Parathyroid adenoma (tissue), 2 donors: Measurements from ENCODE around the gene ZNF18.

Experiments
- H2AFZ ChIP-seq: fragments of 300-600 bp; sonication (generic); one replicate; pipeline ENCODE4 v1.7.0; 2017; ENCODE audit warnings: antibody characterized with exemption, mild to moderate bottlenecking
- H3K27ac ChIP-seq: fragments of 300-600 bp; sonication (generic); one replicate; pipeline ENCODE4 v1.7.0; 2017
- H3K27me3 ChIP-seq: fragments of 300-600 bp; sonication (generic); one replicate; pipeline ENCODE4 v1.7.0; 2017; ENCODE audit warnings: low read length; ENCODE audit not compliant: control insufficient read depth, insufficient read depth
- H3K36me3 ChIP-seq: fragments of 300-600 bp; sonication (generic); one replicate; pipeline ENCODE4 v1.7.0; 2017; ENCODE audit warnings: low read length; ENCODE audit not compliant: control insufficient read depth, insufficient read depth
- H3K4me1 ChIP-seq: fragments of 300-600 bp; sonication (generic); one replicate; pipeline ENCODE4 v1.7.0; 2017; ENCODE audit warnings: control low read depth
- H3K4me2 ChIP-seq: fragments of 300-600 bp; sonication (generic); one replicate; pipeline ENCODE4 v1.7.0; 2017; ENCODE audit warnings: low read length
- H3K4me3 ChIP-seq: fragments of 300-600 bp; sonication (generic); one replicate; pipeline ENCODE4 v1.7.0; 2017; ENCODE audit warnings: low read depth, low read length
- H3K79me2 ChIP-seq: fragments of 300-600 bp; sonication (generic); one replicate; pipeline ENCODE4 v1.7.0; 2017; ENCODE audit warnings: control low read depth
- H3K9ac ChIP-seq: fragments of 300-600 bp; sonication (generic); one replicate; pipeline ENCODE4 v1.7.0; 2017; ENCODE audit warnings: mild to moderate bottlenecking
- H3K9me3 ChIP-seq: fragments of 300-600 bp; sonication (generic); one replicate; pipeline ENCODE4 v1.7.0; 2017; ENCODE audit warnings: low read length; ENCODE audit not compliant: control insufficient read depth
- CTCF ChIP-seq: fragments of 300-600 bp; sonication (generic); IDR thresholded peaks from one replicate; pipeline ENCODE4 v1.7.0; 2017; ENCODE audit warnings: antibody characterized with exemption, mild to moderate bottlenecking
- donor health status: primary hyperparathyroidism.

The ZNF18 gene

DNA sequence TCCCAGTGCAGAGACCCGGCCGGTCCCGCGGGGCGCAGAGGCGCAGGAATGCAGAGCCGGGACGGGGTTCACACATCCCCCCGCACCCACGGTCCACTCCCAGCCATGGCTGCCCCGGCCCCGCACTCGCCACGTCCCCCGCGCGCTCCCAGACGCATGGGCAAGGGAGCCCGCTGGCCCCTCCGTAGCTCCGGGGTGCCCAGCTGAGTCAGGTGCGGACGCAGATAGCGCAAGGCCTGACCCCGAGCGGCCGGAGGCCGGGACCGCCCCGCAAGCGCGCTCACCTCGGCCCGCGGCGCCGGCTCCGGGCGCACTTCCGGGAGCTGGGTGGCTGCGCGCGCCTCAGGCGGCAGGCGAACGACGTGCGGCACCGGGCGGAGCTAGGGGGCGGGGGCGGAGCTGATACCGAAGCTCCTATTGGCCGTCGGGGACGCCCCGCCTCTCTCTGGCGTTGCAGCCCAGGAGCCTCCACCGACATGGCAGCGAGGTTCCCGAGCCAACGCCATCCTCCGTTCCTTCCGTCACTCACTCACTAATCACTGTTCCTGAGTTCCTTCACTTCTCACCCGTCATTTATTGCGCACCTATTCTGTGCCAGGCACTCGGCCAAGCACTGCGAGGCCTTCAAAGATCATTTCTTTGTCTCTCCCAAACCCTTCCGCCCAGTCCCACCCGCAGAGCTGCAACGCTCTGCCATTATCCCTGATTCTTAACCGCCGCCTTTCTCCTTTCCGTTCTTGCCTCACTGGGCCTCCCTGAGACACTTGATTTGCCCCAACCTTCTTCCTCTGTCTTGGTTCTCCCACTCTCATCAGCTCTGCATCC is at the start of gene ZNF18:
TSS of gene ZNF18 (minus strand) at position 329 of the 825 bp plus-strand sequence. CDS start 4,646 bp downstream, outside the sequence.
- TF ChIP-seq CTCF = no peak
- H2AFZ ChIP-seq = peak within 1 kb of the TSS; percentile 99
- H3K4me1 ChIP-seq = no peaks in the 10 kb centered on the region
- peak within 1 kb of the TSS; percentile 89 for H3K4me2 ChIP-seq
- H3K79me2 ChIP-seq = no peaks in the 10 kb centered on the region
- peak within 1 kb of the TSS; percentile 56 for H3K9ac ChIP-seq
- peak within 1 kb of the TSS; percentile 78 for H3K27ac ChIP-seq
- H3K36me3 ChIP-seq = no peaks in the 10 kb centered on the region
- no peaks in the 10 kb centered on the region for H3K9me3 ChIP-seq
- H3K4me3 ChIP-seq = peak within 1 kb of the TSS; percentile 90
- H3K27me3 ChIP-seq = no peaks in the 10 kb centered on the region

- H3K36me3 ChIP-seq = no peaks in the 10 kb centered on the region
- H3K79me2 ChIP-seq = peaks cover 40% of the 10 kb centered on the region
- no peak overlapping the region for H2AFZ ChIP-seq
- no peak overlapping the region for H3K27ac ChIP-seq
- no peak for TF ChIP-seq CTCF
- H3K4me2 ChIP-seq = no peak overlapping the region
- H3K9ac ChIP-seq = no peak overlapping the region
- no peak overlapping the region for H3K4me3 ChIP-seq
- H3K4me1 ChIP-seq = peaks cover 14% of the 10 kb centered on the region
- no peaks in the 10 kb centered on the region for H3K27me3 ChIP-seq
- no peaks in the 10 kb centered on the region for H3K9me3 ChIP-seq
Observed at GRCh38 chr17:12046786-12047185, 49.5 kb upstream of the ZNF18 start.

- H3K9ac ChIP-seq = no peak overlapping the region
- H3K4me3 ChIP-seq = no peak overlapping the region
- no peak overlapping the region for H3K4me2 ChIP-seq
- no peaks in the 10 kb centered on the region for H3K9me3 ChIP-seq
- peaks cover 20% of the 10 kb centered on the region for H3K4me1 ChIP-seq
- no peak overlapping the region for H3K27ac ChIP-seq
- no peak overlapping the region for H2AFZ ChIP-seq
- no peaks in the 10 kb centered on the region for H3K36me3 ChIP-seq
- H3K79me2 ChIP-seq = peaks cover 59% of the 10 kb centered on the region
- no peak for TF ChIP-seq CTCF
- H3K27me3 ChIP-seq = no peaks in the 10 kb centered on the region
Observed at GRCh38 chr17:12043702-12044101, 46.4 kb upstream of the ZNF18 start.

DNA sequence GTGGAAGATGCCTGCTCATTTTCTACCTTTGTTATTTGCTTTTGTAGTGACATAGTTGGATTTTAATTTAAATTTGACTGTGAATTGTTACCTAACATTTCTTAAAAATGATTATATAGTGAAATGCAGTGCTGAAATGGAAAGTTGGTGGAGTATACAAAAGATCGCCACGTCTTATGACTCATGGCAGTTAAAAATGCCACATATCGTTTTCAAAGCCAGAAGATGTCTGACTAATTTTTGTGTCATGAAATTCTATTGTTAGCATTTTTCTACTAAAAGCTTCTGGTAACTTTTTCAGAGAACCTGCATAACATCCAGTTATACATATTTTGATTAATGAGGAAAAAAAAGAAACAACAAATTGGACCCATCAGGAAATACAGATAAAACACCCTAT is 44.0 kb upstream of the ZNF18 start:
- Histone ChIP-seq H3K9me3 (no peaks in the 10 kb centered on the region), H2AFZ (no peak overlapping the region), H3K4me1 (peaks cover 9% of the 10 kb centered on the region), H3K79me2 (peaks cover 60% of the 10 kb centered on the region), H3K4me3 (no peak overlapping the region), H3K9ac (no peak overlapping the region), H3K4me2 (no peak overlapping the region), H3K27ac (no peak overlapping the region), H3K27me3 (no peaks in the 10 kb centered on the region), H3K36me3 (no peaks in the 10 kb centered on the region)
- no peak for TF ChIP-seq CTCF

GRCh38 chr17:12040478-12040877 is 43.2 kb upstream of the ZNF18 start:
- Histone ChIP-seq H3K9me3 (no peaks in the 10 kb centered on the region), H3K9ac (no peak overlapping the region), H3K4me3 (no peak overlapping the region), H3K79me2 (peaks cover 54% of the 10 kb centered on the region), H3K27ac (no peak overlapping the region), H2AFZ (no peak overlapping the region), H3K27me3 (no peaks in the 10 kb centered on the region), H3K4me1 (peaks cover 9% of the 10 kb centered on the region), H3K4me2 (no peak overlapping the region), H3K36me3 (no peaks in the 10 kb centered on the region)
- no peak for TF ChIP-seq CTCF
